ENCODE results near the gene SWI5.

GRCh38 chr9:128276008-128276573 is at the start of gene SWI5:
- TF ChIP-seq CTCF (IDR thresholded peaks at IDR 0.05): peak in 1 of 6 experiments; percentile 5
- TF ChIP-seq POLR2A (IDR thresholded peaks at IDR 0.05): peak; percentile 97 to 98

Measured in Peyer's patch (tissue), 4 donors.